Astrocyte of the cerebellum (primary cell): ENCODE measurements around the gene SLC15A1.
"Not testable (repeated sequence)": the region's sequence is repeated elsewhere in the genome, so short reads cannot be mapped to it uniquely, and the experiment has no call there.

Source experiments
- DNase-seq: peaks from one replicate; pipeline ENCODE4 v3.0.0-alpha.2; 2011; ENCODE audit warnings: low read depth
- H3K4me3 ChIP-seq: 2 replicates; pipeline ENCODE4 v1.5.1; 2011; ENCODE audit warnings: mild to moderate bottlenecking, low read depth, low read length, moderate library complexity
- CTCF ChIP-seq: IDR thresholded peaks from 2 replicates; pipeline ENCODE4 v1.5.1; 2012; ENCODE audit warnings: low read length, low read depth, moderate library complexity, mild to moderate bottlenecking; ENCODE audit errors: missing control alignments
- in situ Hi-C: cut with HindIII; loops from 2 replicates; pipeline ENCODE4 v1.10.0; 2017; ENCODE audit warnings: low sequenced_read_pairs

SLC15A1 gene

DNA sequence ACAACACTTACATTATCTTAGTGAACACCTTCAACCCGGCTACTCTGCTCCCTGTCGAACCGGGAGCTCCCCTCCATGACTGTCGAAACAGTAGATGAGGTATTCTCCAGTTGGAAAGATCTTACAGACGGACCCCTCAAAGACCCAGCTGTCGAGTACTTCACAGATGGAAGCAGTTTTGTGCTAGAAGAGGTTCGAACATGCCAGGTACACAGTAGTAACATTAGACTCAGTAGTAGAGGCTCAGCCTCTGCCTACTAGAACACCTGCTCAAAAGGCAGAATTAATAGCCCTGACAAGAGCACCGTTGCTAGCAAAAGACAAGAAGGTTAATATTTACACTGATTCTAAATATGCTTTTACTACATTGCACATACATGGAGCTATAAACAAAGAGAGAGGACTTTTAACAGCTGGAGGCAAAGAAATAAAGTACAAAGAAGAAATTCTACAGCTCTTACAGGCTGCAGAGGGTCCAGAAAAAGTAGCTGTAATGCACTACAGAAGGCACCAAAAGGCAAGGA, 13.6 kb upstream of the SLC15A1 start:
- no peak for DNase-seq
- no peak overlapping the region for H3K4me3 ChIP-seq
- TF ChIP-seq CTCF: no peak
- in situ Hi-C loops: no loop called here

GRCh38 chr13:98761986-98762616, 9.6 kb upstream of the SLC15A1 start:
- H3K4me3 ChIP-seq: no peak overlapping the region
- DNase-seq: no peak
- in situ Hi-C loops: no loop called here
- TF ChIP-seq CTCF: no peak

DNA sequence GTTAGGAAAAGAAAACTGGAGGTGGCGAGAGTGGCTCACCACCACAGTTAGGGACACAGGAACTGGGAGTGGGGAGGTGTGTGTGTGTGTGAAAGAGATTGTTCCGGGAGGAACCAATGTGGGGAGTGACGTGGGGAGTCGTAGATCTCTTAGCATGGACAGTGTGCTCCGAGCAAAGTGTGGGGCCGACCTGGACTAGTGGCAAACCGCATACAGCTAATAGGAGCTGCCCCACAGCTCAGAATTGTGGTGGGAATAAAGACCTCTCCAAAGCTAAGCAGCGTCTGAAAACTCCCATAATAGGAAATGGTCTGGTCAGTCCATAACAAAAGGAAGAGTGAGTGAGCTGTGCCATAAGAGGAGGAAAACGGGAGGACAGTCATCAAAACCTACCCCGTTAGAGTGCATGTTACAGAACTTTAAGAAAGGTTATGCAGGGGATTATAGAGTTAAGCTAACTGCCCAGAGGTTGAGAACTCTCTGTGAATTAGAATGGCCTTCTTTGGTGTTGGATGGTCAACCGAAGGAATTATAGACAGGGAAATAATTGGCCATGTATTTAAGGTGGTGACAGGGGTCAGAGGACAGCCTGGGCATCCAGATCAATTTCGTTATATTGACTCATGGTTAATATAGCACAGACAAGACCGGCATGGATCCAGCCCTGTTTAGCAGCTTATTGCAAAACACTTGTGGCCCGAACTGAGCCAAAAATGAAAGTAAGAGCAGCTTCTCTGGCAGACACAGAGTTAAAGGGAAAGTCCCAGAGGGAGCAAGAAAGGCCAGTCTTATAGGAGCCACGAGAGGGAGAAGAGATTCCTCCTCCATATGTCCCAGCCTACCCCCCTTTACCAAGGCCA, 8.9 kb upstream of the SLC15A1 start:
- in situ Hi-C loops: no loop called here
- no peak for TF ChIP-seq CTCF
- peak; percentile 28 for DNase-seq
- no peak overlapping the region for H3K4me3 ChIP-seq

DNA sequence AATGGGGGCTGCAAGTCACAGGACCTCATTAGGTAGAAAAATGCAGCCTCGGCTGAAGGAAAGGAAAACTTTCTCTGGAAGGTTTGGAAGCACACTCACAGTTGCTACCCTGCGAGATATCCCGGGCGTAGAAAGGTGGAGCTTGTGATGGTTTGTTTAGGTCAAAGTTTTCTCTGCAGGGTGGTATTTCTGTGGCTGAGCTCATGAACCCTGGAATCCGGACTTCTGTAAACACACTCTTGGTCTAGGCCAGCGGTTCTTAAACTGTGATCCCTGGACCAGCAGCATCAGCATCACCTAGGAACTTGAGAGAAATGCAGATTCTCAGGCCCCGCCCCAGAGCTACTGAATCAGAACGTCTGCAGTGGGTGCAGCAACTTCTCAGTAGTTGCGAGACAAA, 3.3 kb upstream of the SLC15A1 start:
- TF ChIP-seq CTCF: no peak
- no peak for DNase-seq
- no peak overlapping the region for H3K4me3 ChIP-seq
- in situ Hi-C loops: no loop called here

- DNase-seq: no peak
- TF ChIP-seq CTCF: no peak
- H3K4me3 ChIP-seq: no peak overlapping the region
- in situ Hi-C loops: no loop called here
These were observed 2.6 kb upstream of the SLC15A1 start for GRCh38 chr13:98755116-98755515.

- H3K4me3 ChIP-seq, DNase-seq, in situ Hi-C loops: not testable (repeated sequence)
These were observed 2.0 kb upstream of the SLC15A1 start for GRCh38 chr13:98754468-98754867.
